ENCODE measurements around the gene SH3PXD2A.
A peak's percentile ranks its signal among the peaks of the same experiment; 100 is the strongest.
"Not testable (repeated sequence)": the region's sequence is repeated elsewhere in the genome, so short reads cannot be mapped to it uniquely, and the experiment has no call there.

The SH3PXD2A gene

GRCh38 chr10:103847346-103847745 lies 8.0 kb downstream of the SH3PXD2A start:
- DNase-seq, result no peak

GRCh38 chr10:103845972-103846371 lies 9.4 kb downstream of the SH3PXD2A start:
- peak in 2 of 4 experiments; percentile 13 to 18 for DNase-seq

GRCh38 chr10:103845346-103845745 lies 10.0 kb downstream of the SH3PXD2A start:
- DNase-seq, result not testable (repeated sequence)

- DNase-seq, result no peak
Measured at GRCh38 chr10:103843854-103844570, 11.4 kb downstream of the SH3PXD2A start.

GRCh38 chr10:103843045-103843444 lies 12.3 kb downstream of the SH3PXD2A start:
- no peak for DNase-seq

GRCh38 chr10:103842605-103843004 lies 12.8 kb downstream of the SH3PXD2A start:
- no peak for DNase-seq

GRCh38 chr10:103841519-103841918 lies 13.9 kb downstream of the SH3PXD2A start:
- DNase-seq, result no peak

- no peak for DNase-seq
Measured at GRCh38 chr10:103840740-103841070, 14.7 kb downstream of the SH3PXD2A start.

GRCh38 chr10:103839872-103840739 lies 15.3 kb downstream of the SH3PXD2A start:
- no peak for DNase-seq

GRCh38 chr10:103839519-103839871 lies 15.9 kb downstream of the SH3PXD2A start:
- no peak for DNase-seq

GRCh38 chr10:103838862-103839518 lies 16.4 kb downstream of the SH3PXD2A start:
- no peak for DNase-seq

GRCh38 chr10:103838070-103838395 lies 17.3 kb downstream of the SH3PXD2A start:
- no peak for DNase-seq

- no peak for DNase-seq
Measured at GRCh38 chr10:103837370-103838069, 17.9 kb downstream of the SH3PXD2A start.

GRCh38 chr10:103836861-103837260 lies 18.5 kb downstream of the SH3PXD2A start:
- DNase-seq, result no peak

GRCh38 chr10:103836273-103836672 lies 19.1 kb downstream of the SH3PXD2A start:
- no peak for DNase-seq

GRCh38 chr10:103835096-103836050 lies 20.0 kb downstream of the SH3PXD2A start:
- no peak for DNase-seq

- DNase-seq, result no peak
Measured at GRCh38 chr10:103834436-103835095, 20.8 kb downstream of the SH3PXD2A start.

- DNase-seq, result no peak
Measured at GRCh38 chr10:103833731-103834365, 21.5 kb downstream of the SH3PXD2A start.

GRCh38 chr10:103832806-103833205 lies 22.6 kb downstream of the SH3PXD2A start:
- DNase-seq, result no peak

- DNase-seq, result no peak
Measured at GRCh38 chr10:103829838-103830465, 25.4 kb downstream of the SH3PXD2A start.

- no peak for DNase-seq
Measured at GRCh38 chr10:103829278-103829677, 26.1 kb downstream of the SH3PXD2A start.
